ENCODE data around the gene SHFL. TPM values are rescaled to one million over a fixed set of nuclear protein-coding genes. Genes with fewer than 3 reads are reported as not detected.

The SHFL gene
- total RNA-seq, 3 donors from 2014 or later (not counting 1 experiment from before 2014, with no cell fraction given), result 107 to 111 (median 107) TPM

DNA sequence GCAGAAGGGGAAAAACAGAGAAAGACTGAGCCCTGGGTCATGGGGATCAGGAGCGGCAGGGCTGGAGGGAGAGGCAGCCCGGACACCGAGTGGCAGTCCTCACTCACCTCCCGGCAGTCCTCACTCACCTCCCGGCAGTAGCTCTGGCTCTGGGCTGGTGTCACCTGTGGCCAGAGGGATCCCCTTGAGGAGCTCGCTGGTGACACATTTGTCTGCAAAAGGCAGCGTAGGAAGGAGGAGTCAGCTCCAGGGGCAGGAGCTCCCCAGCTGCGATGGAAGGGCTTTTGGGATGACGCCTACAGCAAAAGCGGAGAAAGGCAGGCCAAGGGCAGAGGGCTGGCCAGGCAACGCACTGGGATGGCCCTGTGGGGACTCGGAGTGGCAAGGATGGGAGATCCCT is 32.8 kb downstream of the SHFL start:
- H3K4me1 ChIP-seq (ENCODE audit: control insufficient read depth, insufficient read depth, low read length), result peaks cover 58% of the 10 kb centered on the region
- H3K27ac Mint-ChIP-seq, result peak overlapping the region; percentile 90

DNA sequence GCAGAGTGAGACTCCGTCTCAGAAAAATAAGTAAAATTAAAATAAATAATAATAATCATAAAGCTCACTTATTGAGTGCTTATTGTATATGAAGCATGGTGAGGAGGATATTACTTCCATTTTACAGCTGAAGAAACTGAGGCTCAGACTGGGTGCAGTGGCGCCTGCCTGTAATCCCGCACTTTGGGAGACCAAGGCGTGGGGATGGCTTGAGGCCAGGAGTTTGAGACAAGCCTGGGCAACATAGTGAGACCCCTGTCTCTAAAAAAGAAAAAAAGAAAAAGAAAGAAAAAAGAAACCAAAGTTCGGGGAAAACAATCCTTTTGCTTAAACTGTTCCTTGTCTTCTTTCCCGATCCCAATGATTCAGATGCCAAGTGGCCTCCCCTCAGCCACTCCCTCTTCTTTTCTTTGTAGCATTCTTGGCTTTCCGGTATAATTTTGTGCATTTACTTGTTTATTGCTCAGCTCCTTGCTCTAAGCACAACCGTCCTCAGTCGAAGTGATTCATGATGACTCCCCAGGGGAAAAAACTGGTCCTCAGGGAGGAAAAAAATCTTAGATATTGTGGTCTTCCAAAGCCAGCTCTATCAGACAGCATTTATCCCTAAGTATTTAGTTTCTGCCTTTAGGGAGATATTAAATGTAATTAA is 34.5 kb downstream of the SHFL start:
- Histone ChIP-seq H3K9me3 (ENCODE audit: control insufficient read depth, insufficient read depth, low read length) (no peaks in the 10 kb centered on the region), H3K4me1 (ENCODE audit: control insufficient read depth, insufficient read depth, low read length) (peaks cover 44% of the 10 kb centered on the region), H3K36me3 (ENCODE audit: control insufficient read depth, insufficient read depth, low read length) (peaks cover 24% of the 10 kb centered on the region), H3K27me3 (ENCODE audit: control insufficient read depth, insufficient read depth, low read length) (no peaks in the 10 kb centered on the region), H3K4me3 (ENCODE audit: low read length) (no peak overlapping the region), H3K27ac (ENCODE audit: low read length) (no peak overlapping the region)
- peaks cover 13 to 30% of the 10 kb centered on the region in 2 donors for H3K4me1 Mint-ChIP-seq
- no peaks in the 10 kb centered on the region for H3K36me3 Mint-ChIP-seq
- no peak overlapping the region for H3K4me3 Mint-ChIP-seq
- intact Hi-C loops (cut with micrococcal nuclease), result no loop called here
- peak in 1 of 2 donors; percentile 3 for DNase-seq
- no peak for TF ChIP-seq CTCF (IDR thresholded peaks at IDR 0.05)
- no peak for ATAC-seq
- no peak overlapping the region for H3K27ac Mint-ChIP-seq
- H3K27me3 Mint-ChIP-seq (ENCODE audit: low read depth in 2 of 2), result no peaks in the 10 kb centered on the region
- WGBS (ENCODE audit: insufficient coverage), result 92% methylated on average over 7 of the region's 9 CpGs
- no peaks in the 10 kb centered on the region for H3K9me3 Mint-ChIP-seq

More for the DNA sequence above, 32.8 kb downstream of the SHFL start:
- no peak for TF ChIP-seq CTCF (IDR thresholded peaks at IDR 0.05)
- Mint-ChIP-seq H3K36me3 (no peaks in the 10 kb centered on the region), H3K9me3 (no peaks in the 10 kb centered on the region), H3K27me3 (ENCODE audit: low read depth in 2 of 2) (no peaks in the 10 kb centered on the region), H3K4me3 (peak overlapping the region; percentile 92), H3K4me1 (peaks cover 20 to 45% of the 10 kb centered on the region in 2 donors)
- DNase-seq, result peak in 1 of 2 donors; percentile 28
- H3K9me3 ChIP-seq (ENCODE audit: control insufficient read depth, insufficient read depth, low read length), result no peaks in the 10 kb centered on the region
- intact Hi-C loops (cut with micrococcal nuclease), result loop anchor here (1.0 to 5.0 kb wide), 2 partner anchors 33 to 133 kb away; partner anchors contain the start of genes MRPL4 and SHFL
- peak overlapping the region; percentile 64 for H3K27ac ChIP-seq (ENCODE audit: low read length)
- no peaks in the 10 kb centered on the region for H3K27me3 ChIP-seq (ENCODE audit: control insufficient read depth, insufficient read depth, low read length)
- 55% methylated on average over 12 of the region's 12 CpGs for WGBS (ENCODE audit: insufficient coverage)
- H3K4me3 ChIP-seq (ENCODE audit: low read length), result peak overlapping the region; percentile 66
- no peak for ATAC-seq
- H3K36me3 ChIP-seq (ENCODE audit: control insufficient read depth, insufficient read depth, low read length), result peaks cover 39% of the 10 kb centered on the region

DNA sequence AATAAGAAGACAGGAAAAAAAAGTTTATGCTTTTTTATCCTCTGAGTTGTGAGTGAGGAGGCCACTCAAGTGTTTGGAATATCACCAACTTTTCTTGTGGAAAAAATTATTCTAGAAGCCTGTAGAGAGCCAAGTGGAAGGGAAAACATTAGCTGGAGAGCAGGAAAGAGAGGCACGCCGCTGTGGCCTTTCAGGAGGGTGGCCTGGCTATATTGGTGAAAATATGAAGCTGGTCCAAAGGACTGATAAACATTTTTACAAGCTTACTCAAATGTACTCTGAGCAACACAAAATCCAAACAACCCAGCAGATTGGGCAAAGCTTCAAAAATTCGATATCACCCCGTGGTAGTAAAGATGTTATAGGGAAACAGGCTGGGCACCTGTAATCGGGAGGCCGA is 35.9 kb downstream of the SHFL start:
- Histone ChIP-seq H3K4me3 (ENCODE audit: low read length) (no peak overlapping the region), H3K27me3 (ENCODE audit: control insufficient read depth, insufficient read depth, low read length) (no peaks in the 10 kb centered on the region), H3K9me3 (ENCODE audit: control insufficient read depth, insufficient read depth, low read length) (no peaks in the 10 kb centered on the region), H3K4me1 (ENCODE audit: control insufficient read depth, insufficient read depth, low read length) (peaks cover 33% of the 10 kb centered on the region), H3K36me3 (ENCODE audit: control insufficient read depth, insufficient read depth, low read length) (peaks cover 12% of the 10 kb centered on the region), H3K27ac (ENCODE audit: low read length) (no peak overlapping the region)
- H3K9me3 Mint-ChIP-seq, result no peaks in the 10 kb centered on the region
- no peaks in the 10 kb centered on the region for H3K27me3 Mint-ChIP-seq (ENCODE audit: low read depth in 2 of 2)
- H3K4me1 Mint-ChIP-seq, result peaks cover 5 to 16% of the 10 kb centered on the region in 2 donors
- no peak for TF ChIP-seq CTCF (IDR thresholded peaks at IDR 0.05)
- no peak for ATAC-seq
- DNase-seq, result no peak
- H3K4me3 Mint-ChIP-seq, result no peak overlapping the region
- 91% methylated on average over 6 of the region's 6 CpGs for WGBS (ENCODE audit: insufficient coverage)
- intact Hi-C loops (cut with micrococcal nuclease), result no loop called here
- no peak overlapping the region for H3K27ac Mint-ChIP-seq
- no peaks in the 10 kb centered on the region for H3K36me3 Mint-ChIP-seq

GRCh38 chr19:10124429-10124828 is 38.3 kb downstream of the SHFL start:
- Mint-ChIP-seq H3K4me1 (peaks cover 0 to 6% of the 10 kb centered on the region in 2 donors), H3K9me3 (no peaks in the 10 kb centered on the region), H3K27ac (peak overlapping the region in 1 of 2 donors; percentile 60), H3K4me3 (no peak overlapping the region), H3K36me3 (no peaks in the 10 kb centered on the region), H3K27me3 (ENCODE audit: low read depth in 2 of 2) (no peaks in the 10 kb centered on the region)
- no peaks in the 10 kb centered on the region for H3K27me3 ChIP-seq (ENCODE audit: control insufficient read depth, insufficient read depth, low read length)
- H3K27ac ChIP-seq (ENCODE audit: low read length), result no peak overlapping the region
- peaks cover 10% of the 10 kb centered on the region for H3K4me1 ChIP-seq (ENCODE audit: control insufficient read depth, insufficient read depth, low read length)
- ATAC-seq, result no peak
- no peak overlapping the region for H3K4me3 ChIP-seq (ENCODE audit: low read length)
- TF ChIP-seq CTCF (IDR thresholded peaks at IDR 0.05), result no peak
- WGBS (ENCODE audit: insufficient coverage), result 97% methylated on average over 7 of the region's 7 CpGs
- H3K9me3 ChIP-seq (ENCODE audit: control insufficient read depth, insufficient read depth, low read length), result no peaks in the 10 kb centered on the region
- intact Hi-C loops (cut with micrococcal nuclease), result no loop called here
- DNase-seq, result no peak
- peaks cover 6% of the 10 kb centered on the region for H3K36me3 ChIP-seq (ENCODE audit: control insufficient read depth, insufficient read depth, low read length)

Data from natural killer cell (primary cell).